Hematopoietic multipotent progenitor cell treated with erythropoietin and hydrocortisone succinate and interleukin-3 and kit ligand, for 4 days (in vitro differentiated cells): ENCODE data around the gene ARID2.

Source experiments
- DNase-seq: peaks from one replicate; pipeline ENCODE4 v3.0.0-alpha.2; 2015

Gene ARID2

DNA sequence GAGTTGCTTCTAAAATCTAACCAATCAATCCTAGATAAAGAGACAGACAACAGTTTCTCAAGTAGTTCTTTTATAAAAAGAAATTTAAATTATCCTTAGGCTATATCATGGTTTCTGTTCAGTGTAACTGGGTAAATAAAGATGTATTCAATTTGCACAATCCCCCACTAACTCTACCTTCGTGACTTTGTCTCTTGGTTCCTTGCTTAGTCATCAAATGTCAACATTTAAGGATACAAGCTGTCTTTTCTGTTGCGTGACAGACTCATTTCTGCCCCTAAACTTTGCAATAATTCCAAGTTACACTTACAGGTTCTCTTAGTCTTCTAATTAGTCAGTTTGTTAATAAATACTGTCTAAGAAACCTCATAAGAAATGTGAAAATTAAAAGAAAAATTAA, 210.3 kb downstream of the ARID2 start:
- no peak for DNase-seq

DNA sequence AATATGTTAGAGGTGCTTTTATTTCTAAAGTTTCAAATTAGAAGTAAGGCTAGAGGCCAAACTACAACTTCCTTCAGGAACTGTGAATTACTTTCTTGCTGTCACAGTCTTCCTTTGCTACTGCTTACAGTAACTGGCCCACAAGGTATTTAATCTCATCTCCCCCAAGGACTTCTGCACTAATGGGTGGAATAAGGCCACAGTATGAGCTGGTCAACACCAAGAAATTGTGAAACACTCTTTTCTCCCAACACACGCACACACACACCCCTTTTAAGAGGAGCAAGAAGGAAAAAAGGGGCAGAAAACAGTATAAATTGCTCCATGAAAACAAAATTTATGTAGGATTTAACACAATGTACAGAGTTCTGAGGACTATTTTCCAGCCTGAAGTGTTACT, 215.3 kb downstream of the ARID2 start:
- no peak for DNase-seq

GRCh38 chr12:45946435-45946834, 216.9 kb downstream of the ARID2 start:
- DNase-seq = no peak

DNA sequence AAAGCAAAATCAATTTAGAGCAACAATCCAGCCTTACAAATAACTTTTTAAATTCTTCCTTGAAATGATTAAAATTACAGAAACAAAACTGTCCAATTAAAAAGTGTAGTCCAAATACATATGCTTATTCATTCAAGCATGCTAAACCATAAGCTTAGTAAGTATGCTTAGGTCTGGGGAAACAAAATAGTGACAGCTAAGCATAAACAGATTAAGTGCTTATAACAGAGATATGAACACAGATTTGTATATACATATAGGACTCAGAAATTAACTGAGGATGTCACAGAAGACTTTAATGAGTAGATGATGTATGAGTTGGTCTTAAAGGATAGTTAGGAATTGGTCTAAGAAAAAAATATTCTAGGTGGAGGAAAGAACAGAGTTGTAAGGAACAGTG, 219.0 kb downstream of the ARID2 start:
- no peak for DNase-seq
